HepG2 (cell line): ENCODE measurements around the gene UCKL1. TPM values are rescaled to one million over a fixed set of nuclear protein-coding genes. Genes with fewer than 3 reads are reported as not detected.

ENCODE experiments used
- ATF7-NPFF ChIP-seq: sonication (generic); formaldehyde crosslinking; IDR thresholded peaks from 2 replicates; pipeline ENCODE4 v1.8.1; 2023; ENCODE audit warnings: mild to moderate bottlenecking, low read depth, missing genetic modification reagents, moderate library complexity
- FOXA1 ChIP-seq, 2 experiments: fragments of 450-650 bp in 1 of 2; sonication (generic) in 1 of 2; formaldehyde crosslinking in 1 of 2; IDR thresholded peaks; 2 replicates each; pipeline versions ENCODE4 v1.4.0 to v1.6.1; 2016 to 2020; ENCODE audit warnings: missing genetic modification reagents in 1 of 2
- FOXK1 ChIP-seq: sonication (generic); formaldehyde crosslinking; IDR thresholded peaks from 2 replicates; pipeline ENCODE4 v1.4.0; 2020; ENCODE audit warnings: low read depth, missing genetic modification reagents, borderline replicate concordance
- HES4 ChIP-seq: sonication (generic); formaldehyde crosslinking; IDR thresholded peaks from 2 replicates; pipeline ENCODE4 v1.9.0; 2021; ENCODE audit warnings: mild to moderate bottlenecking, missing genetic modification reagents, borderline replicate concordance
- KDM1A ChIP-seq: IDR thresholded peaks from 2 replicates; pipeline ENCODE4 v1.6.1; 2016; ENCODE audit warnings: missing compliant biosample characterization
- KDM5A ChIP-seq: fragments of 200-600 bp; sonication (generic); IDR thresholded peaks from 2 replicates; pipeline ENCODE4 v1.7.0; 2018; ENCODE audit warnings: antibody characterized with exemption, mild to moderate bottlenecking, low read length, borderline replicate concordance
- MTF2 ChIP-seq: sonication (generic); formaldehyde crosslinking; IDR thresholded peaks from 2 replicates; pipeline ENCODE4 v1.5.0; 2020; ENCODE audit warnings: missing genetic modification reagents, borderline replicate concordance
- NR2F2 ChIP-seq: IDR thresholded peaks from 2 replicates; pipeline ENCODE4 v1.6.1; 2012; ENCODE audit warnings: low read depth, inconsistent platforms, borderline replicate concordance
- PLRG1 ChIP-seq: fragments of 450-650 bp; conservative IDR thresholded peaks from 2 replicates; pipeline ENCODE4 v1.6.1; 2016
- SCMH1 ChIP-seq: sonication (generic); formaldehyde crosslinking; IDR thresholded peaks from 2 replicates; pipeline ENCODE4 v1.9.0; 2021; ENCODE audit warnings: missing genetic modification reagents, mild to moderate bottlenecking, borderline replicate concordance
- SNRNP70 ChIP-seq: fragments of 200-400 bp; formaldehyde crosslinking; IDR thresholded peaks from 2 replicates; pipeline ENCODE4 v1.6.1; 2017; ENCODE audit warnings: mild to moderate bottlenecking, low read depth, low read length, moderate library complexity
- SP5 ChIP-seq: IDR thresholded peaks from 2 replicates; pipeline ENCODE4 v1.6.1; 2016; ENCODE audit warnings: low read depth, borderline replicate concordance
- SUZ12 ChIP-seq: fragments of 150-350 bp; IDR thresholded peaks from 2 replicates; pipeline ENCODE4 v1.6.1; 2014; ENCODE audit warnings: low read depth, low read length
- TAF1 ChIP-seq: sonication (generic); formaldehyde crosslinking; IDR thresholded peaks from 2 replicates; pipeline ENCODE4 v1.4.0; 2020; ENCODE audit warnings: missing genetic modification reagents
- TAF15 ChIP-seq: fragments of 200-400 bp; formaldehyde crosslinking; IDR thresholded peaks from one replicate; pipeline ENCODE4 v1.6.1; 2018; ENCODE audit warnings: mild to moderate bottlenecking, low read depth, low read length; ENCODE audit not compliant: poor library complexity, severe bottlenecking
- TBX3 ChIP-seq: fragments of 450-650 bp; IDR thresholded peaks from 2 replicates; pipeline ENCODE4 v1.6.1; 2017; ENCODE audit warnings: antibody characterized with exemption, mild to moderate bottlenecking, inconsistent platforms, borderline replicate concordance
- ZFP37 ChIP-seq: sonication (generic); formaldehyde crosslinking; IDR thresholded peaks from 2 replicates; pipeline ENCODE4 v1.4.0; 2020; ENCODE audit warnings: missing genetic modification reagents, borderline replicate concordance
- ZNF10 ChIP-seq: sonication (generic); formaldehyde crosslinking; IDR thresholded peaks from 2 replicates; pipeline ENCODE4 v1.4.0; 2020; ENCODE audit warnings: mild to moderate bottlenecking, low read depth, missing genetic modification reagents, borderline replicate concordance
- ZNF3 ChIP-seq: IDR thresholded peaks from 2 replicates; pipeline ENCODE4 v1.7.0; 2017; ENCODE audit warnings: inconsistent platforms
- ZNF562 ChIP-seq: sonication (generic); formaldehyde crosslinking; IDR thresholded peaks from 2 replicates; pipeline ENCODE4 v1.8.0; 2022; ENCODE audit warnings: missing genetic modification reagents, borderline replicate concordance
- polyA plus RNA-seq, 8 experiments: library from polyadenylated mRNA; depleted of rRNA in 3 of 8; stranded (reverse) in 7 of 8; unstranded in 1 of 8; fragments of >200 nt; fragmentation: Illumina TruSeq in 4 of 8; extraction: Trizol in 4 of 8; gene quantifications; 2 replicates each; pipeline versions ENCODE4 v1.2.1 to v1.2.3, GENCODE V29; 2011 to 2016; ENCODE audit warnings: low read depth in 4 of 8, missing spikeins in 1 of 8, mixed read lengths in 1 of 8; ENCODE audit not compliant: insufficient read depth in 1 of 8
- total RNA-seq, 5 experiments: library from RNA; depleted of rRNA; stranded (reverse); fragments of >200 nt; fragmentation: Illumina TruSeq; extraction: Trizol; gene quantifications; 2 replicates each; pipeline ENCODE4 v1.2.3, GENCODE V29; 2016; ENCODE audit warnings: low read depth in 1 of 5
- TF ChIP-seq, protein P1 (sequence below): IDR thresholded peaks from 2 replicates; pipeline ENCODE4 v1.6.1; 2016; ENCODE audit warnings: missing genetic modification reagents, missing compliant biosample characterization
- TF ChIP-seq, protein P2 (sequence below): sonication (generic); formaldehyde crosslinking; IDR thresholded peaks from 2 replicates; pipeline ENCODE4 v1.5.1; 2020; ENCODE audit warnings: missing genetic modification reagents, mild to moderate bottlenecking, borderline replicate concordance
- TF ChIP-seq, protein P3 (sequence below): sonication (generic); formaldehyde crosslinking; IDR thresholded peaks from 2 replicates; pipeline ENCODE4 v1.9.0; 2021; ENCODE audit warnings: missing genetic modification reagents, mild to moderate bottlenecking, borderline replicate concordance
- TF ChIP-seq, protein P4 (sequence below): sonication (generic); formaldehyde crosslinking; IDR thresholded peaks from 2 replicates; pipeline ENCODE4 v1.5.0; 2020; ENCODE audit warnings: missing genetic modification reagents

Gene UCKL1
- total and polyA plus RNA-seq, 2 of the 13 experiments (the other 11 are each of a cell fraction or from before 2014, with no cell fraction given), result 50.2 to 126 TPM

DNA sequence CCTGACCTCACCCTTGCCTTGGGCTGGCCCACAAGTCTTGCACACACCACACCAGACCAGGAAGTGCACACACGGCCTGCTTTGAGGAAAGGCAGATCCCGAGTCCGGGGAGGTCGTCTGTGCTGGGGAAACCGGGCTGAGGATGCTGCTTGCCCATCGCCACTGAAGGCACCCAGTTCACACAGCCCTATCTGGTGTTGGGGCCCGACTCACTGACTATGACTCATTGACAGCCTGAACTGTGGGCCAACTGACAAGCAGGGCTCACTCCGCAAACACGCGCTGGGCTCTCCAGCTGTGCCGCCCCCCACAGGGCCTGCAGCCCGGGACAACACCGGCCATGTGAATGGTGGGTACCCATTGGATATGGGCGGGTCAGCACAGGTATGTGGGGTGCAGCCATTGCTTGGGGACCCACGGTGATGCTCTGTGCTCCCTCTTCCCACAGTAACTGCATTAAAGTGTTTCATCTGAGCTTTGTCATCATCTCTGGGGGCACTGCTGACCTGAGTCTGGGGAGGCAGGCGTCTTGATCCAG, 21.6 kb upstream of the UCKL1 start (continued):
- TF ChIP-seq, protein P1, sequence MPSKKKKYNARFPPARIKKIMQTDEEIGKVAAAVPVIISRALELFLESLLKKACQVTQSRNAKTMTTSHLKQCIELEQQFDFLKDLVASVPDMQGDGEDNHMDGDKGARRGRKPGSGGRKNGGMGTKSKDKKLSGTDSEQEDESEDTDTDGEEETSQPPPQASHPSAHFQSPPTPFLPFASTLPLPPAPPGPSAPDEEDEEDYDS, result peak; percentile 68
- TF ChIP-seq TAF15 (no peak), NR2F2 (no peak), SUZ12 (no peak), ZNF10 (CRISPR knock-in tag) (no peak), SNRNP70 (no peak), FOXA1 (IDR thresholded peaks at IDR 0.05) (no peak), FOXA1 (CRISPR knock-in tag; IDR thresholded peaks at IDR 0.05) (peak; percentile 77), TBX3 (0 out of 2 replicates have a peak, but pooled peaks have one; percentile 12), KDM1A (CRISPR knock-in tag) (peak; percentile 59; the same call in 1 of the 2 replicates), KDM5A (no peak), ZNF3 (no peak), HES4 (no peak), MTF2 (peak; percentile 68; the same call in 1 of the 2 replicates), FOXK1 (peak; percentile 64; the same call in 1 of the 2 replicates), ATF7-NPFF (CRISPR knock-in tag) (peak; percentile 43; the same call in 1 of the 2 replicates), ZFP37 (CRISPR knock-in tag) (no peak), SP5 (CRISPR knock-in tag) (peak; percentile 41; the same call in 1 of the 2 replicates), ZNF562 (no peak), PLRG1 (no peak), SCMH1 (CRISPR knock-in tag) (no peak), TAF1 (CRISPR knock-in tag) (peak; percentile 42; the same call in 1 of the 2 replicates)
- TF ChIP-seq, protein P2, sequence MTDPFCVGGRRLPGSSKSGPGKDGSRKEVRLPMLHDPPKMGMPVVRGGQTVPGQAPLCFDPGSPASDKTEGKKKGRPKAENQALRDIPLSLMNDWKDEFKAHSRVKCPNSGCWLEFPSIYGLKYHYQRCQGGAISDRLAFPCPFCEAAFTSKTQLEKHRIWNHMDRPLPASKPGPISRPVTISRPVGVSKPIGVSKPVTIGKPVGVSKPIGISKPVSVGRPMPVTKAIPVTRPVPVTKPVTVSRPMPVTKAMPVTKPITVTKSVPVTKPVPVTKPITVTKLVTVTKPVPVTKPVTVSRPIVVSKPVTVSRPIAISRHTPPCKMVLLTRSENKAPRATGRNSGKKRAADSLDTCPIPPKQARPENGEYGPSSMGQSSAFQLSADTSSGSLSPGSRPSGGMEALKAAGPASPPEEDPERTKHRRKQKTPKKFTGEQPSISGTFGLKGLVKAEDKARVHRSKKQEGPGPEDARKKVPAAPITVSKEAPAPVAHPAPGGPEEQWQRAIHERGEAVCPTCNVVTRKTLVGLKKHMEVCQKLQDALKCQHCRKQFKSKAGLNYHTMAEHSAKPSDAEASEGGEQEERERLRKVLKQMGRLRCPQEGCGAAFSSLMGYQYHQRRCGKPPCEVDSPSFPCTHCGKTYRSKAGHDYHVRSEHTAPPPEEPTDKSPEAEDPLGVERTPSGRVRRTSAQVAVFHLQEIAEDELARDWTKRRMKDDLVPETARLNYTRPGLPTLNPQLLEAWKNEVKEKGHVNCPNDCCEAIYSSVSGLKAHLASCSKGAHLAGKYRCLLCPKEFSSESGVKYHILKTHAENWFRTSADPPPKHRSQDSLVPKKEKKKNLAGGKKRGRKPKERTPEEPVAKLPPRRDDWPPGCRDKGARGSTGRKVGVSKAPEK (CRISPR knock-in tag), result no peak
- TF ChIP-seq, protein P3, sequence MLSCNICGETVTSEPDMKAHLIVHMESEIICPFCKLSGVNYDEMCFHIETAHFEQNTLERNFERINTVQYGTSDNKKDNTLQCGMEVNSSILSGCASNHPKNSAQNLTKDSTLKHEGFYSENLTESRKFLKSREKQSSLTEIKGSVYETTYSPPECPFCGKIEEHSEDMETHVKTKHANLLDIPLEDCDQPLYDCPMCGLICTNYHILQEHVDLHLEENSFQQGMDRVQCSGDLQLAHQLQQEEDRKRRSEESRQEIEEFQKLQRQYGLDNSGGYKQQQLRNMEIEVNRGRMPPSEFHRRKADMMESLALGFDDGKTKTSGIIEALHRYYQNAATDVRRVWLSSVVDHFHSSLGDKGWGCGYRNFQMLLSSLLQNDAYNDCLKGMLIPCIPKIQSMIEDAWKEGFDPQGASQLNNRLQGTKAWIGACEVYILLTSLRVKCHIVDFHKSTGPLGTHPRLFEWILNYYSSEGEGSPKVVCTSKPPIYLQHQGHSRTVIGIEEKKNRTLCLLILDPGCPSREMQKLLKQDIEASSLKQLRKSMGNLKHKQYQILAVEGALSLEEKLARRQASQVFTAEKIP, result no peak
- TF ChIP-seq, protein P4, sequence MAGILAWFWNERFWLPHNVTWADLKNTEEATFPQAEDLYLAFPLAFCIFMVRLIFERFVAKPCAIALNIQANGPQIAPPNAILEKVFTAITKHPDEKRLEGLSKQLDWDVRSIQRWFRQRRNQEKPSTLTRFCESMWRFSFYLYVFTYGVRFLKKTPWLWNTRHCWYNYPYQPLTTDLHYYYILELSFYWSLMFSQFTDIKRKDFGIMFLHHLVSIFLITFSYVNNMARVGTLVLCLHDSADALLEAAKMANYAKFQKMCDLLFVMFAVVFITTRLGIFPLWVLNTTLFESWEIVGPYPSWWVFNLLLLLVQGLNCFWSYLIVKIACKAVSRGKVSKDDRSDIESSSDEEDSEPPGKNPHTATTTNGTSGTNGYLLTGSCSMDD (CRISPR knock-in tag), result no peak
